Gastroesophageal sphincter (tissue), 4 donors: ENCODE data around the gene PCDH9. TPM values are rescaled to one million over a fixed set of nuclear protein-coding genes. Genes with fewer than 3 reads are reported as not detected.

Source experiments
- ATAC-seq: fragments of 150-250 bp; one replicate; pipeline ENCODE4 v1.9.1; 2016; ENCODE audit warnings: mild to moderate bottlenecking, moderate library complexity
- H3K27ac ChIP-seq, 4 donors: fragments of 200-600 bp; sonication (generic) in 3 of 4; 1 replicate in 3 of 4; 2 replicates in 1 of 4; pipeline ENCODE4 v1.5.1; 2016 to 2019
- H3K27me3 ChIP-seq: fragments of 200-600 bp; sonication (generic); one replicate; pipeline ENCODE4 v1.5.1; 2019
- H3K36me3 ChIP-seq, 2 donors: fragments of 200-600 bp; sonication (generic); one replicate each; pipeline ENCODE4 v1.5.1; 2019; ENCODE audit warnings: control low read depth in 1 of 2
- H3K4me1 ChIP-seq, 3 donors: fragments of 200-600 bp; sonication (generic); 1 replicate in 2 of 3; 2 replicates in 1 of 3; pipeline ENCODE4 v1.5.1; 2016 to 2019; ENCODE audit warnings: control low read depth in 2 of 3
- H3K4me3 ChIP-seq, 2 donors: fragments of 200-600 bp; sonication (generic); one replicate each; pipeline ENCODE4 v1.5.1; 2019; ENCODE audit warnings: mild to moderate bottlenecking in 1 of 2, moderate library complexity in 1 of 2
- H3K9me3 ChIP-seq, 3 donors: fragments of 200-600 bp; sonication (generic); one replicate each; pipeline ENCODE4 v1.5.1; 2017 to 2019; ENCODE audit warnings: control low read depth in 2 of 3
- CTCF ChIP-seq, 4 experiments: fragments of 200-600 bp in 2 of 4; fragments of 450-650 bp in 2 of 4; sonication (generic) in 1 of 4; IDR thresholded peaks; one replicate each; pipeline ENCODE4 v1.5.1; 2017 to 2019; ENCODE audit warnings: antibody characterized with exemption in 4 of 4, mild to moderate bottlenecking in 2 of 4, moderate library complexity in 2 of 4
- EP300 ChIP-seq: sonication (generic); formaldehyde crosslinking; IDR thresholded peaks from one replicate; pipeline ENCODE4 v1.6.1; 2017; ENCODE audit warnings: antibody characterized with exemption, mild to moderate bottlenecking
- POLR2A ChIP-seq, 2 donors: fragments of 450-650 bp; IDR thresholded peaks; one replicate each; pipeline ENCODE4 v1.6.1; 2017; ENCODE audit warnings: antibody characterized with exemption in 2 of 2, mild to moderate bottlenecking in 2 of 2, moderate library complexity in 1 of 2
- POLR2AphosphoS5 ChIP-seq: sonication (generic); formaldehyde crosslinking; IDR thresholded peaks from one replicate; pipeline ENCODE4 v1.6.1; 2017; ENCODE audit warnings: antibody characterized with exemption
- WGBS, 2 donors: methylation state at CpG; one replicate each; pipeline ENCODE4 v1.1.5; 2018; ENCODE audit warnings: low coverage in 1 of 2; 5-methylcytosine and 5-hydroxymethylcytosine counted together
- total RNA-seq, 4 donors: library from RNA; depleted of rRNA; stranded (reverse); fragments of >200 nt; gene quantifications; one replicate each; pipeline ENCODE4 v1.1.0, GENCODE V29; 2016

Gene PCDH9
- total RNA-seq, 4 donors from 2014 or later, result 52.9 to 141 (median 56.5) TPM

GRCh38 chr13:66875264-66875663, 354.9 kb downstream of the PCDH9 start:
- no peak for ATAC-seq
- TF ChIP-seq EP300, result no peak

GRCh38 chr13:66864627-66865026, 365.5 kb downstream of the PCDH9 start:
- Histone ChIP-seq H3K9me3 (no peaks in the 10 kb centered on the region), H3K4me3 (no peak overlapping the region), H3K36me3 (no peaks in the 10 kb centered on the region), H3K27ac (no peak overlapping the region), H3K27me3 (no peaks in the 10 kb centered on the region), H3K4me1 (peaks cover 0 to 9% (median 0%) of the 10 kb centered on the region in 3 donors)
- TF ChIP-seq CTCF (IDR thresholded peaks at IDR 0.05) (no peak), EP300 (no peak), POLR2A (IDR thresholded peaks at IDR 0.05) (no peak), POLR2AphosphoS5 (no peak)
- 66 to 93% methylated on average over 2 to 3 of the region's 3 CpGs for WGBS, 2 donors
- no peak for ATAC-seq

More at GRCh38 chr13:66875264-66875663, 354.9 kb downstream of the PCDH9 start:
- Histone ChIP-seq H3K27me3 (no peaks in the 10 kb centered on the region), H3K4me1 (no peaks in the 10 kb centered on the region), H3K36me3 (no peaks in the 10 kb centered on the region), H3K27ac (no peak overlapping the region), H3K4me3 (no peak overlapping the region), H3K9me3 (no peaks in the 10 kb centered on the region)
- 41 to 47% methylated on average over 4 of the region's 4 CpGs for WGBS, 2 donors

- Histone ChIP-seq H3K36me3 (no peaks in the 10 kb centered on the region), H3K4me3 (no peak overlapping the region), H3K27ac (no peak overlapping the region), H3K27me3 (no peaks in the 10 kb centered on the region), H3K9me3 (no peaks in the 10 kb centered on the region), H3K4me1 (peaks cover 0 to 9% (median 0%) of the 10 kb centered on the region in 3 donors)
- TF ChIP-seq CTCF (IDR thresholded peaks at IDR 0.05), result no peak
- ATAC-seq, result no peak
- 61 to 83% methylated on average over 2 of the region's 2 CpGs for WGBS, 2 donors
These were observed 369.2 kb downstream of the PCDH9 start for GRCh38 chr13:66860878-66861417.

GRCh38 chr13:66859934-66860877, 369.9 kb downstream of the PCDH9 start:
- ATAC-seq, result no peak
- TF ChIP-seq POLR2AphosphoS5, result no peak

GRCh38 chr13:66859078-66859477, 371.1 kb downstream of the PCDH9 start:
- no peaks in the 10 kb centered on the region for H3K27me3 ChIP-seq
- ATAC-seq, result no peak
- no peak overlapping the region for H3K4me3 ChIP-seq
- H3K9me3 ChIP-seq, result no peaks in the 10 kb centered on the region
- H3K27ac ChIP-seq, result no peak overlapping the region
- H3K4me1 ChIP-seq, result peaks cover 0 to 9% (median 0%) of the 10 kb centered on the region in 3 donors
- TF ChIP-seq CTCF (IDR thresholded peaks at IDR 0.05), result no peak
- no peaks in the 10 kb centered on the region for H3K36me3 ChIP-seq
- 66 to 72% methylated on average over 2 of the region's 2 CpGs for WGBS, 2 donors

More at GRCh38 chr13:66859934-66860877, 369.9 kb downstream of the PCDH9 start:
- no peak overlapping the region for H3K4me3 ChIP-seq
- H3K9me3 ChIP-seq, result no peaks in the 10 kb centered on the region
- H3K4me1 ChIP-seq, result peaks cover 0 to 9% (median 0%) of the 10 kb centered on the region in 3 donors
- H3K27me3 ChIP-seq, result no peaks in the 10 kb centered on the region
- H3K27ac ChIP-seq, result no peak overlapping the region
- 70 to 74% methylated on average over 4 to 6 of the region's 8 CpGs for WGBS, 2 donors
- no peaks in the 10 kb centered on the region for H3K36me3 ChIP-seq

- peaks cover 0 to 9% (median 0%) of the 10 kb centered on the region in 3 donors for H3K4me1 ChIP-seq
- WGBS, 2 donors, result 84 to 86% methylated on average over 3 of the region's 3 CpGs
- H3K36me3 ChIP-seq, result no peaks in the 10 kb centered on the region
- no peaks in the 10 kb centered on the region for H3K9me3 ChIP-seq
- H3K4me3 ChIP-seq, result no peak overlapping the region
- no peak for ATAC-seq
- H3K27me3 ChIP-seq, result no peaks in the 10 kb centered on the region
- TF ChIP-seq POLR2AphosphoS5 (no peak), EP300 (no peak), CTCF (IDR thresholded peaks at IDR 0.05) (no peak), POLR2A (IDR thresholded peaks at IDR 0.05) (no peak)
- H3K27ac ChIP-seq, result no peak overlapping the region
These were observed 372.0 kb downstream of the PCDH9 start for GRCh38 chr13:66858163-66858562.
